Nucleus accumbens (tissue), 56 donors: ENCODE measurements around the gene P2RY6.
"Not testable (repeated sequence)": the region's sequence is repeated elsewhere in the genome, so short reads cannot be mapped to it uniquely, and the experiment has no call there.

Source experiments
- DNase-seq, 56 donors: peaks; one replicate each; lab custom pipeline; 2025; lab: John Stamatoyannopoulos, UW

P2RY6 gene

GRCh38 chr11:73274191-73274590, 2.1 kb downstream of the P2RY6 start:
- DNase-seq, result not testable (repeated sequence)

- peak in 1 of 56 donors; percentile 30 for DNase-seq
Measured at GRCh38 chr11:73274722-73275380, 2.7 kb downstream of the P2RY6 start.

GRCh38 chr11:73275381-73275750, 3.2 kb downstream of the P2RY6 start:
- DNase-seq, result no peak

GRCh38 chr11:73277467-73277866, 5.3 kb downstream of the P2RY6 start:
- no peak for DNase-seq

- DNase-seq, result peak in 1 of 56 donors; percentile 31
Measured at GRCh38 chr11:73280626-73281025, 8.5 kb downstream of the P2RY6 start.

- DNase-seq, result no peak
Measured at GRCh38 chr11:73281201-73281741, 9.1 kb downstream of the P2RY6 start.

GRCh38 chr11:73281796-73282660, 9.9 kb downstream of the P2RY6 start:
- DNase-seq, result no peak

GRCh38 chr11:73283276-73284000, 11.3 kb downstream of the P2RY6 start:
- no peak for DNase-seq

GRCh38 chr11:73284106-73284505, 12.0 kb downstream of the P2RY6 start:
- DNase-seq, result no peak

- DNase-seq, result no peak
Measured at GRCh38 chr11:73285721-73286120, 13.6 kb downstream of the P2RY6 start.

- no peak for DNase-seq
Measured at GRCh38 chr11:73286240-73286810, 14.2 kb downstream of the P2RY6 start.

- DNase-seq, result no peak
Measured at GRCh38 chr11:73287400-73288101, 15.4 kb downstream of the P2RY6 start.

- no peak for DNase-seq
Measured at GRCh38 chr11:73288192-73288872, 16.2 kb downstream of the P2RY6 start.

- DNase-seq, result peak in 50 of 56 donors; percentile 16 to 79 (median 52)
Measured at GRCh38 chr11:73288873-73289707, 17.0 kb downstream of the P2RY6 start.

- DNase-seq, result no peak
Measured at GRCh38 chr11:73290536-73290935, 18.4 kb downstream of the P2RY6 start.

GRCh38 chr11:73291196-73291595, 19.1 kb downstream of the P2RY6 start:
- no peak for DNase-seq

GRCh38 chr11:73291781-73292524, 19.8 kb downstream of the P2RY6 start:
- no peak for DNase-seq

GRCh38 chr11:73292525-73292894, 20.4 kb downstream of the P2RY6 start:
- DNase-seq, result no peak
